Measurements from ENCODE around the gene LHX3.
A peak's percentile ranks its signal among the peaks of the same experiment; 100 is the strongest.

LHX3 gene

DNA sequence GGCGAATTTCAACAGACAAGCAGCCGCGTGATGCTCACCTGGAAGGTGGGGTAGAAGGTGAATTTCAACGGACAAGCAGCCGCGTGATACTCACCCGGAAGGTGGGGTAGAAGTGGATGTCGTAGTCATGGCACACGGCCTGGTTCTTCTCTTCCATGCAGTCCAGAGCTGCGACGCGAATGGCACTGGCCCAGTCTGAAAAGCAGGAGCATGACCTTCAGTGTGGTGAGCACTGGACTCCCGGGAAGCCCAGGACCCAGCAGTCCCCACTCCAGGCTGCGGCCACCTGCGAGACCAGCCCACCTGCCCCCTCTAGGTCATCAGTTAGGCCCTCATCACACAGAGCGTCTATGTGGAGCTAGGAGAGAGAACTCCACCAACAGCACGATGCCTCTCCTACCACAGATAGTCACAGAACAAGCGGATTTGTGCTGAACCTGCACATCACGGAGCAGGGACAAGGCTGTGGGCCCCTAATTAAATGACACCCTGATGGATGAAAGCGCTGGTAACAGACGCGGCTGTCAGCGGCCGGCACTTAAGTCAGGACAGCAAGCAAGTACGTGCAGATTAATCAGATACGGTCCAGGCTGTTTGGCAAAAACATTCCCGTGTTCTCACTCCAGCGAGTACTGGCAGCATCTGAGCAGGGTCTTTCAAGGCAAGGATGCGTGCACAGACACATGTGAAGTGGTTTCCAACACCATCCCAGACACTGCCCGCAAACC is 21.9 kb upstream of the LHX3 start:
- no peak for DNase-seq

- peak; percentile 28 to 42 for DNase-seq
Observed at GRCh38 chr9:136225748-136226679, 21.1 kb upstream of the LHX3 start.

DNA sequence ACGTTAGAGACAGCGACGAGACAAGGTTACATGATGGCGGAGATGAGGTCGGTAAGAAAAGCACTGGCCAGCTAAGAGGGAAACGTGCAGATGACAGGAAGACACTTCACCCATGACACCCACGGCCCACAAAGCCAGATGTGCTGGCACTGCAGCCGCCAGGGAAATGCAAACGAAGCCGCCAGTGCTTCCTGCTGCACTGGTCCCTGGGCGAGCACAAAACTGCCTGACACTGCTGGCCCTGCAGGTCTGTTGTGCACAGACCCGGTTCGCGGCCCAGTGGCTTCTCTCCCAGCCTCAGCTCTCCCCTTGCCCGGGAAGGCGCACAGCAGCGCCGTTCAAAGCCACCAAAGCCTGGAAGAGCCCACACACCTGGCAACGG is 20.4 kb upstream of the LHX3 start:
- DNase-seq, result no peak

DNA sequence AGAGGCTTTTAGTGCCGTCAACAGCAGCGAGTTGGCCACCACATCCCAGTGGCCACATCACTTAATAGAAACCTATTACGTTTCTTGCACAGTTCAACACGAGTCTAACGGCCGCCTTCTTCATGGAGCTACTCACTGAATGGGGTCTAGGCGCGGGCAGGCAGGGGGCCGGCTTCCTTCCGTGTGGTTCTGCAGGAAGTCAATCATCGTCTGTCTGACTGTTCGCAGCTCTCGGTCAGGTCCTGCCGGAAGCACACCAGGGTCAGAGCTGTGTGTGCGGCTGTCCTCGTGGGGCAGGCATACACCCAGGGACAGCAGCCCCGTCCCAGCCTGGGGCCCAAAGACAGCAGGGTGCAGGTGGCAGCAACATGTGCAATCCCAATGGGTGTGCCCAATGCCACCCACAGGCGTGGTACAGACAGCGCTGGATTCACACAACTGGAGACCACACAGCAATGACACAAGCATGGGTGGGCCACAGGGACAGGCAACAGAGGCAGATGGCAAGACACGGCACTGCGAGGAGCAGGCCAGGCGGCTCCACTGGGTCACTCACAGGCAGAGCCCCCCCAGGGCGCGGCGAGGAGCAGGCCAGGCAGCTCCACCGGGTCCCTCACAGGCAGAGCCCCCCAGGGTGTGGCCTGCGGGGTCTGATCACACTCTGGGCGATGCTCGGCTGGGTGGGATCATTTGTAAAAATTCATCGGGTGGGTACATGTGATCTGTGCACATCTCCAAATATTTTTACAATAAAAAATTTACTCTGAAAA is 19.1 kb upstream of the LHX3 start:
- DNase-seq, result no peak

DNA sequence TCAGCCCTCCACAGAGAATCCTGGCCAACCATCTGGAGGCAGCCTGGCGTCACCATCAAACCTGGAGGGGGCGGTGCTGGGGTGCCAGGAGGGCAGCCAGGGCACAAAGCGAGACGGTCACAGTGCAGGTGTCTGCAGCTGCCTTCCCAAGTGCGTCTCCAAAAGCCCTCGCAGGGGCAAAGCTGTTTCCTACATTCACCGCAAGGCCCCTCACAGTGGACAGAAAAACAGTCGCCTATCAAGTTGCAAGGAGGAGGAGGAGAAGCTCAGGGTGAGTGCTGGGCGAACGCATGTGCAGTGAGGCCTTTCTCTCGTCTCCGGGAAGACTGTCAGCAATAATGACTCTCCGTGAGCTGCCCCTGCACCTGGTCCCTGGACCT is 18.0 kb upstream of the LHX3 start:
- DNase-seq, result no peak

GRCh38 chr9:136222166-136222905 is 17.4 kb upstream of the LHX3 start:
- no peak for DNase-seq

DNA sequence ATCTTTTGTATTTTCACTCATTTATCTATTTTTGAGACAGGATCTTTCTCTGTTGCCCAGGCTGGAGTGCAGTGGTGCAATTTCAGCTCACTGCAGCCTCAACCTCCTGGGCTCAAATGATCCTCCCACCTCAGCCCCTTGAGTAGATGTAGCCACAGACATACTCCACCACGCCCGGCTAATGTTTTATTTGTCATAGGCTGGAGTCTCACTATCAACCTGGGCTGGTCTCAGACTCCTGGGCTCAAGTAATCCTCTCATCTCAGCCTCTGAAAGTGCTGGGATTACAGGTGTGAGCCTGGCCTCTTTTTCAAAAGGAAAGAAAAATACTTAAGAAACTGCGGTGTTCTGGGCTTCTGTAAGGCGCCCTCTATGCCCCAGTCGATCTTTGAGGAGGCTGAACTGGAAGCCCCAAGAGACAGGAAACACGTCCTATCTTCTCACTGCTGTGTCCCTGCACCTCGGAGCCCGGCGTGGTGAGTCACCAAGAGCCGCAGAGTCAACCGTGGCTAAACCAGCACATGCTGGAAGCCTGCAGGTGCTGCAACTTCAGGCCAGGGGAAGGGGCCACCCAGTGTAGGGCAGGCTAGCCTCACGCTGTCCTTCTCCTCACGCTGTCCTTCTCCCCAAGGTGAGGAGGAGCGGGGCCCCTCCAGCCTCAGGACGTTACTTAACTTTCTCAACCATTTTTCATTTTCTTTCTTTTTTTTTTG is 15.2 kb upstream of the LHX3 start:
- no peak for DNase-seq

DNA sequence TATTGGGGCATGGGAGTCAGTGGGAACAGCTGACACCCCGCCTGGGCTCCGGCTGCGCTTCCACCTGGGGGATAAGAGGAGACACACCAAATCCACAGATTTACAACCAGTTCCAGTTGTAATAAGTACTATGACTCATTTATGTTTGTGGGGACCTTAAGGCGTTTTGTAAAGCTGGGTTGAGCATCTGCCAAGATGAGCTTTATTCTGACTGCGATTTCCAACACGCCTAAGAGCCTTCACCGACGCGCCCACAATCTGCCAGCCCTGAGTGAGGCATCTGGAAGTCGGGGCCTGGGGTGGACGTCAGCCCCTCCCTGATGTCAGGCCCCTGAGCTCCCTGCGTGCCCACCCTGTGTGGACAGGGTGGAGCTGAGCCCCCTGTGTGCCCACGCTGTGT is 14.3 kb upstream of the LHX3 start:
- no peak for DNase-seq

GRCh38 chr9:136218673-136219072 is 13.7 kb upstream of the LHX3 start:
- no peak for DNase-seq

DNA sequence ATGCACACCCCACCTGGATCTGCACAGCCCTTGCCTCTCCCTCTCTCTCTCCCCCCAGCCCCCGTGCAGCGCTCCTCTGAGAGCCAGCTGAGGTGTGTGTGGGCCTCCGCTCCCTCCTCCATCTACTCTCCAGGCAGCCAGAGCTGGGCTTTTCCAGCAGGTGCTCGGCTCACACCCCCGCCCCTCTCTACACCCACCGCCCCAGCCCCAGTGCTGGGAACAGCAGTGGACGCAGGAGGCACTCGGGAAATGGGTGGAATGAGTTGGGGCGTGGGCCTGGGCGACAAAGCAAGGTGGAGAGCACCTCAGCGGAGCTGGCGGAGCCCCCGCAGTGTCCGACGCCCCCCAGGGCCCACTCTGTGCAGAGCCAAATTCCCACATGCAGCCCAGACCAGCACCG is 13.3 kb upstream of the LHX3 start:
- no peak for DNase-seq

DNA sequence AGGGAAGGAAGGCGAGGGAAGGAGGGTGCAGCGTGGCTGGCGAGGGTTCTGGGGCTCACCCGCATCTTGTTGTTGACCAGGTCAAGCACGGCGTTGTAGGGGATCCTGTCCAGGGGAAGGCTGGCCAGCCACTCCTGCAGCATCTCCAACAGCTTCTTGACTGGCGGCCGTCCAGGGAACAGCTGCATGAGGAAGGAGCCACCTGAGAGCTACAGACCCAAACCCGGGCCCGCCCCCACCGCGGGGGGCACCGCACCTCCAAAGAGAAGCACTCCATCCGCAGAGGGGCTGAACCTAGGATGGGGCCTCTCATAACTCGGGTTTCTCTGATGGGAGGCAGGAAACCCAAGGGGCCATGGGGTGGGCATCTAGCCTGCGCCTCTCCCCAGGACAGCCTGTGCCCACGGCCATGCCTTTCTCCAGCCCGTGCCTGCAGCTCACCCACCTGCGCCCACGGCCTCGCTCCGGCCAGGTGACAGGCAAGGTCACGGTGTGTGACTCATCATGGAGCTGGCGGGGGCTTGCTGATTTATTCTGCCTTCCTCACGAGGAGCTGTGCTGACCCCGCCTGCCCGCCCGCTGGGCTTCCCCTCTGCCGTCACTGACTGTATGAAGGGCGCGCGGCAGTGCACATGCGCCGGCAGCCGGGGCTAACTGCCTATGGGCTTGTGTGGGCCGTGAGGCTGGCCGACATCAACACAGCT is 11.8 kb upstream of the LHX3 start:
- DNase-seq, result no peak

- no peak for DNase-seq
Observed at GRCh38 chr9:136213733-136214132, 8.8 kb upstream of the LHX3 start.

GRCh38 chr9:136212345-136212950 is 7.5 kb upstream of the LHX3 start:
- DNase-seq, result no peak

GRCh38 chr9:136211441-136212344 is 6.8 kb upstream of the LHX3 start:
- no peak for DNase-seq

- no peak for DNase-seq
Observed at GRCh38 chr9:136211006-136211405, 6.1 kb upstream of the LHX3 start.

DNA sequence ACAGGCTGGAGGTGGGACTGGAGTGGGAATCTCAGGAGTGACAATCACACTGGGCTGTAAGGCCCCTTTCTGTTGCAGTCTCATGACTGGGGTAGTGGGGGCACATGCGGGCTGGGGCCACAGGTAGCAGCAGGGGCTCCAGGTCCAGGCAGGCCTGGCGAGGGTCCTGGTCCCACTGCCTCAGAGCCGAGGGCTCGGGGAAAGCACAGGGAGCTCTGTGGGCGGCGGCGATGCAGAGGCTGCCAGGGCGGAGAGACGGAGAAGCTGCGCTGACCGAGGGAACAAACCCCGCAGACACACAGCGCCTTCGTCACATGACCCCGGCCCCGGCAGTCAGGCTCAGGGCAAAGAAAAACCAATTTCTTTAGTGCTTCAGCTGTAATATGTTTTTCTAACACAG is 5.3 kb upstream of the LHX3 start:
- DNase-seq, result no peak

- DNase-seq, result no peak
Observed at GRCh38 chr9:136209786-136210185, 4.9 kb upstream of the LHX3 start.

GRCh38 chr9:136209232-136209631 is 4.3 kb upstream of the LHX3 start:
- DNase-seq, result no peak

- no peak for DNase-seq
Observed at GRCh38 chr9:136208675-136209074, 3.7 kb upstream of the LHX3 start.

DNA sequence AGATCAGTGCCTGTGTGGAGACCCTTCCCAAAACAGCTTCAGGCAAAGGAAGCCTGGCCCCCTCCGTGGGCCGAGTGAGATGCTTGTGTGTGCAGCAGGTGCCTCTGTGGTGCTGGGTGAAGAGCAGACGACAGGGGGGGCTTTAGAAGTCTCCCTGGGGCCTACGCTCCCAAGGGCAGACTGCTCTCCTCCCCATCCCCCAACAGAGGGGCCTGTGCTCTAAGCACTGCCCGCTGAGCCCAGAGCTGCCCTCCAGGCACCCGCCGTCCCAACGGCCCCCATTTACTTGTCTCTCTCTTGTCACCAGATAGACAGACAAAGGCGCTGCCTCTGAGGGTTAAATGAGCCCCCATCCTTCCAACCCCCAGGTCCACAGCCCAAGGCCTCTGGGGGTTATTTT is 2.7 kb upstream of the LHX3 start:
- DNase-seq, result no peak

Measured in inflammatory macrophage (primary cell).